Gastroesophageal sphincter (tissue), 4 donors: ENCODE measurements around the gene LRRTM3. TPM values are rescaled to one million over a fixed set of nuclear protein-coding genes. Genes with fewer than 3 reads are reported as not detected.

Source experiments
- ATAC-seq: fragments of 150-250 bp; one replicate; pipeline ENCODE4 v1.9.1; 2016; ENCODE audit warnings: mild to moderate bottlenecking, moderate library complexity
- H3K27ac ChIP-seq, 4 donors: fragments of 200-600 bp; sonication (generic) in 3 of 4; 1 replicate in 3 of 4; 2 replicates in 1 of 4; pipeline ENCODE4 v1.5.1; 2016 to 2019
- H3K27me3 ChIP-seq: fragments of 200-600 bp; sonication (generic); one replicate; pipeline ENCODE4 v1.5.1; 2019
- H3K36me3 ChIP-seq, 2 donors: fragments of 200-600 bp; sonication (generic); one replicate each; pipeline ENCODE4 v1.5.1; 2019; ENCODE audit warnings: control low read depth in 1 of 2
- H3K4me1 ChIP-seq, 3 donors: fragments of 200-600 bp; sonication (generic); 1 replicate in 2 of 3; 2 replicates in 1 of 3; pipeline ENCODE4 v1.5.1; 2016 to 2019; ENCODE audit warnings: control low read depth in 2 of 3
- H3K4me3 ChIP-seq, 2 donors: fragments of 200-600 bp; sonication (generic); one replicate each; pipeline ENCODE4 v1.5.1; 2019; ENCODE audit warnings: mild to moderate bottlenecking in 1 of 2, moderate library complexity in 1 of 2
- H3K9me3 ChIP-seq, 3 donors: fragments of 200-600 bp; sonication (generic); one replicate each; pipeline ENCODE4 v1.5.1; 2017 to 2019; ENCODE audit warnings: control low read depth in 2 of 3
- EP300 ChIP-seq: sonication (generic); formaldehyde crosslinking; IDR thresholded peaks from one replicate; pipeline ENCODE4 v1.6.1; 2017; ENCODE audit warnings: antibody characterized with exemption, mild to moderate bottlenecking
- POLR2A ChIP-seq, 2 donors: fragments of 450-650 bp; IDR thresholded peaks; one replicate each; pipeline ENCODE4 v1.6.1; 2017; ENCODE audit warnings: antibody characterized with exemption in 2 of 2, mild to moderate bottlenecking in 2 of 2, moderate library complexity in 1 of 2
- POLR2AphosphoS5 ChIP-seq: sonication (generic); formaldehyde crosslinking; IDR thresholded peaks from one replicate; pipeline ENCODE4 v1.6.1; 2017; ENCODE audit warnings: antibody characterized with exemption
- WGBS, 2 donors: methylation state at CpG; one replicate each; pipeline ENCODE4 v1.1.5; 2018; ENCODE audit warnings: low coverage in 1 of 2; 5-methylcytosine and 5-hydroxymethylcytosine counted together
- total RNA-seq, 4 donors: library from RNA; depleted of rRNA; stranded (reverse); fragments of >200 nt; gene quantifications; one replicate each; pipeline ENCODE4 v1.1.0, GENCODE V29; 2016
- TF ChIP-seq, protein P1 (sequence below), 4 experiments: fragments of 200-600 bp in 2 of 4; fragments of 450-650 bp in 2 of 4; sonication (generic) in 1 of 4; IDR thresholded peaks; one replicate each; pipeline ENCODE4 v1.5.1; 2017 to 2019; ENCODE audit warnings: antibody characterized with exemption in 4 of 4, mild to moderate bottlenecking in 2 of 4, moderate library complexity in 2 of 4

LRRTM3 gene
- total RNA-seq, 4 donors from 2014 or later, result 0.16 to 0.35 (median 0.20) TPM; not detected in 1

DNA sequence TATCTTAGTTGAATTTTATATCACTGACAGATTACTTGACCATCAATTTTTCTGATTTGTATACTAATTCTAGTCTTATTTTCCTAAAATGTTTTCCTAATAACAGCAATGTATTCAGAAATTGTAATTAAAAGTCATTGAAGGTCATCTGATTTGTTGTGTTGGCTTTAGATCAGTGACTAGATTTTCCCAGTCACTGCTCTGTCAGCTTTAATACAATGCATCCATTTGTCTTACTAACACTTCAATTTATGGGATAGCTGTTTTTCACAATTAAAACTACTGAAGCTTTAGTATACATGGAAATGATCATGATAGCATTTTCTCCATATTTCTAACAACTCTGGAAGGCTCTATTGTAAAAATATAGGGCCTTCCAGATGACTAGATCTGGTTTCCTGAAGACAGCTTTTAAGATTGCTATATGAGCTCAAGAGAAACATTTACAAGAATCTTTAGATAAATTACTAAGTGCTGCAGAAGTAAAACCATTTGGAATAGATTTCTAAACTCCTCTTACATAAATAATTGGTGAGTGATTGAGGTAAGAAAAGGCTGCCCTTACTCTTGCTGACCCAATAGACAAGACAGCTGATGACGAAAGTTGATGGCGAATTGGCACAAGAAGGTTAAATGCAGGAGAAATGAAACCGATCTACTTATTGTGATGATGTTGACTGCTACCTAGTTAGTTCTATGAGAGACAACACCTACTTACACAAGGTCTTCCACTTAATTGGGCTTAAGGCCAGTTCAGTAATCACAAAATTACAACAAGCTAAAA, 74.1 kb downstream of the LRRTM3 start:
- H3K27ac ChIP-seq, result no peak overlapping the region
- 75 to 92% methylated on average over 2 to 3 of the region's 3 CpGs for WGBS, 2 donors
- no peaks in the 10 kb centered on the region for H3K9me3 ChIP-seq
- TF ChIP-seq EP300 (no peak), POLR2A (IDR thresholded peaks at IDR 0.05) (no peak), POLR2AphosphoS5 (no peak)
- TF ChIP-seq, protein P1, sequence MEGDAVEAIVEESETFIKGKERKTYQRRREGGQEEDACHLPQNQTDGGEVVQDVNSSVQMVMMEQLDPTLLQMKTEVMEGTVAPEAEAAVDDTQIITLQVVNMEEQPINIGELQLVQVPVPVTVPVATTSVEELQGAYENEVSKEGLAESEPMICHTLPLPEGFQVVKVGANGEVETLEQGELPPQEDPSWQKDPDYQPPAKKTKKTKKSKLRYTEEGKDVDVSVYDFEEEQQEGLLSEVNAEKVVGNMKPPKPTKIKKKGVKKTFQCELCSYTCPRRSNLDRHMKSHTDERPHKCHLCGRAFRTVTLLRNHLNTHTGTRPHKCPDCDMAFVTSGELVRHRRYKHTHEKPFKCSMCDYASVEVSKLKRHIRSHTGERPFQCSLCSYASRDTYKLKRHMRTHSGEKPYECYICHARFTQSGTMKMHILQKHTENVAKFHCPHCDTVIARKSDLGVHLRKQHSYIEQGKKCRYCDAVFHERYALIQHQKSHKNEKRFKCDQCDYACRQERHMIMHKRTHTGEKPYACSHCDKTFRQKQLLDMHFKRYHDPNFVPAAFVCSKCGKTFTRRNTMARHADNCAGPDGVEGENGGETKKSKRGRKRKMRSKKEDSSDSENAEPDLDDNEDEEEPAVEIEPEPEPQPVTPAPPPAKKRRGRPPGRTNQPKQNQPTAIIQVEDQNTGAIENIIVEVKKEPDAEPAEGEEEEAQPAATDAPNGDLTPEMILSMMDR (IDR thresholded peaks at IDR 0.05), result no peak
- no peaks in the 10 kb centered on the region for H3K36me3 ChIP-seq
- ATAC-seq, result no peak
- no peaks in the 10 kb centered on the region for H3K27me3 ChIP-seq
- H3K4me3 ChIP-seq, result no peak overlapping the region
- peaks cover 0 to 5% (median 0%) of the 10 kb centered on the region in 3 donors for H3K4me1 ChIP-seq

DNA sequence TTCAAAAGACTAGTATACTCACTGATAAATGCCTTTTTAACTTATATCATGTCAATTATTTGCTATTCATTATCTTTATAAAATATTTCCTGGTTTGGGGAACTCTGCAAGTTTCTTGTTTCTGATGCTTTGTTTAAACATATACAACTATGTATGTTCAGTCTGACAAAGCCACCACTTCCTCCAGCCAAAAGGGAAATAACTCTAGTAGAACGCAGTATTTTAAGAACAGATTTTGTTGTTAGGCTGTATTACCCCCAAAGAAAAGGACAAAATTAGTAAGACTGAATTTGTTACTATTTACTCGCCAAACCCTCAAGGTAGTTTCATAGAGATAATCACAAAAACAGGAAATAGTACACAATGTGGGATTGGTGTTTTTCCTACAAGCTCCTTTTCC, 78.9 kb downstream of the LRRTM3 start:
- Histone ChIP-seq H3K27me3 (no peaks in the 10 kb centered on the region), H3K9me3 (no peaks in the 10 kb centered on the region), H3K36me3 (no peaks in the 10 kb centered on the region), H3K4me1 (no peaks in the 10 kb centered on the region), H3K27ac (no peak overlapping the region), H3K4me3 (no peak overlapping the region)
- 58 to 92% methylated on average over 1 to 2 of the region's 2 CpGs for whole genome bisulfite sequencing, 2 donors
- no peak for ATAC-seq
- TF ChIP-seq POLR2AphosphoS5, result no peak
- no peak for TF ChIP-seq EP300
- no peak for TF ChIP-seq POLR2A (IDR thresholded peaks at IDR 0.05)
- TF ChIP-seq, protein P1 (IDR thresholded peaks at IDR 0.05), result no peak

DNA sequence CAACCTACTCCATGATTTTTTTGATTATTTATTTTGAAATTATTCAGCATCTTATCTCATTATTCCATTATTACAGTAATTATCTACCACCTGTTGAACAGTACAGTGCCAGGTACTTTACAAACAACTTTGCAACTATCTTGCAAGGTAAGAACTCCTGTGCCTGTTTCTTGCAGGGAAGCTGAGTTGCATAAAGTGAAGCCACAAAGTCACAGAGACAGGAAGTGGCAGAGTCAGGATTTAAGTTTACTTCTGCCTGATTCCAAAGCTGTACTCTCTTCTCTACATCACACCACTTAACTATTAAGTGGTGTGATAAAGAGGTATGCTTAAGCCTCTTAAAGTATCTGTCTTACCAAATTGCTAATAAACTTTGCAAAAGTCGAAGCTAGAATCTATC, 80.1 kb downstream of the LRRTM3 start:
- Histone ChIP-seq H3K4me3 (no peak overlapping the region), H3K27me3 (no peaks in the 10 kb centered on the region), H3K9me3 (no peaks in the 10 kb centered on the region), H3K27ac (no peak overlapping the region), H3K4me1 (no peaks in the 10 kb centered on the region), H3K36me3 (no peaks in the 10 kb centered on the region)
- ATAC-seq, result no peak
- 62 to 100% methylated on average over 1 of the region's 1 CpG for WGBS, 2 donors
- TF ChIP-seq, protein P1 (IDR thresholded peaks at IDR 0.05), result no peak
- TF ChIP-seq EP300 (no peak), POLR2AphosphoS5 (no peak), POLR2A (IDR thresholded peaks at IDR 0.05) (no peak)

DNA sequence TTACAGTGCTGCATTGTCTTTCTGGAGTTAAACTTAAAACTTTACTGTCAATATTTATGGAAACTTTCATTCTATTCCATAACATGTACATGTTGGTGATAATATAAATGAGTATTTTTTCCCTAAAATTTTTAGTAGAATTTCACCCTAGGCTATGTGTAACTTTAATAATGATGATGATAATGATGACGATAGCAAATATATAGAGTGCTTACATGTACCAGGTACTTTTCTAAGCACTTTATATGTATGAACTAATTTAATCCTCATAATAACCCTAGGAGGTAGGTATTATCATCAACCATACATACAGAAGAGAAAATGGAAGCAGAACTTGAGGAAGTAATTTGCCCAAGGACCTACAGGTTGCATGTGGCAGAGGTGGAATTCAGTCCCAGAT, 85.6 kb downstream of the LRRTM3 start:
- Histone ChIP-seq H3K36me3 (no peaks in the 10 kb centered on the region), H3K9me3 (no peaks in the 10 kb centered on the region), H3K27me3 (no peaks in the 10 kb centered on the region), H3K27ac (no peak overlapping the region), H3K4me3 (no peak overlapping the region), H3K4me1 (no peaks in the 10 kb centered on the region)
- TF ChIP-seq, protein P1 (IDR thresholded peaks at IDR 0.05), result no peak
- no peak for TF ChIP-seq EP300
- no peak for TF ChIP-seq POLR2A (IDR thresholded peaks at IDR 0.05)
- TF ChIP-seq POLR2AphosphoS5, result no peak
- WGBS, 2 donors, result 95 to 100% methylated on average over 1 of the region's 1 CpG
- no peak for ATAC-seq

DNA sequence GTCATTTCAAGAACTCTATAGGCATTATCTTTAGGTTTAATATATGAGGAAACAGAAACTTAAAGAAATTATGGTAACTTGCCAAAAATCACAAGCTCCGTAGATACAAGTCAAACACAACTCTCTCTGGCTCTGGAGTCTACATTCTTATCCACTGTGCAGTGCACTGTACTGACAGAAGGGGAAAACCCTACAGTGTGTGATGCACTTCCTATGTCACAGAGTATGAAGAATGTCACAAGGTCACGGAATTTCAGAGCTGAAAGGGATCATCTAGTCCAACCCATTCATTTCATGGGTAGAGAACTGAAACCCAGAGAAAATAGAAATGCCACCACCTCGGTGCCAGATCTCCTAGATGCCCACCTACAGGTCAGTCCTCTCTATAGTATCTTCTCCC, 86.1 kb downstream of the LRRTM3 start:
- H3K36me3 ChIP-seq, result no peaks in the 10 kb centered on the region
- ATAC-seq, result no peak
- WGBS, 2 donors, result 77 to 89% methylated on average over 2 to 3 of the region's 3 CpGs
- H3K27me3 ChIP-seq, result no peaks in the 10 kb centered on the region
- no peak for TF ChIP-seq EP300
- TF ChIP-seq POLR2AphosphoS5, result no peak
- TF ChIP-seq, protein P1 (IDR thresholded peaks at IDR 0.05), result no peak
- TF ChIP-seq POLR2A (IDR thresholded peaks at IDR 0.05), result no peak
- no peaks in the 10 kb centered on the region for H3K9me3 ChIP-seq
- no peak overlapping the region for H3K27ac ChIP-seq
- H3K4me1 ChIP-seq, result no peaks in the 10 kb centered on the region
- no peak overlapping the region for H3K4me3 ChIP-seq
